Astrocyte of the spinal cord (primary cell): ENCODE data around the gene HOXC5.

Experiments used
- DNase-seq: peaks from one replicate; pipeline ENCODE4 v3.0.0; 2011; ENCODE audit warnings: low read depth, low spot score
- H3K4me3 ChIP-seq: 2 replicates; pipeline ENCODE4 v1.5.1; 2011; ENCODE audit warnings: low read depth, mild to moderate bottlenecking, low read length, moderate library complexity
- CTCF ChIP-seq: IDR thresholded peaks from 2 replicates; pipeline ENCODE4 v1.5.1; 2012; ENCODE audit warnings: low read depth, mild to moderate bottlenecking, low read length, inconsistent platforms
- in situ Hi-C: cut with HindIII; loops from 2 replicates; pipeline ENCODE4 v1.10.0; 2017; ENCODE audit warnings: low sequenced_read_pairs

The HOXC5 gene

GRCh38 chr12:54038284-54038870 is 5.5 kb downstream of the HOXC5 start:
- in situ Hi-C loops = no loop called here
- peak overlapping the region; percentile 8 for H3K4me3 ChIP-seq
- no peak for TF ChIP-seq CTCF
- no peak for DNase-seq

GRCh38 chr12:54038871-54039414 is 6.1 kb downstream of the HOXC5 start:
- peak overlapping the region; percentile 3 for H3K4me3 ChIP-seq
- in situ Hi-C loops = no loop called here

DNA sequence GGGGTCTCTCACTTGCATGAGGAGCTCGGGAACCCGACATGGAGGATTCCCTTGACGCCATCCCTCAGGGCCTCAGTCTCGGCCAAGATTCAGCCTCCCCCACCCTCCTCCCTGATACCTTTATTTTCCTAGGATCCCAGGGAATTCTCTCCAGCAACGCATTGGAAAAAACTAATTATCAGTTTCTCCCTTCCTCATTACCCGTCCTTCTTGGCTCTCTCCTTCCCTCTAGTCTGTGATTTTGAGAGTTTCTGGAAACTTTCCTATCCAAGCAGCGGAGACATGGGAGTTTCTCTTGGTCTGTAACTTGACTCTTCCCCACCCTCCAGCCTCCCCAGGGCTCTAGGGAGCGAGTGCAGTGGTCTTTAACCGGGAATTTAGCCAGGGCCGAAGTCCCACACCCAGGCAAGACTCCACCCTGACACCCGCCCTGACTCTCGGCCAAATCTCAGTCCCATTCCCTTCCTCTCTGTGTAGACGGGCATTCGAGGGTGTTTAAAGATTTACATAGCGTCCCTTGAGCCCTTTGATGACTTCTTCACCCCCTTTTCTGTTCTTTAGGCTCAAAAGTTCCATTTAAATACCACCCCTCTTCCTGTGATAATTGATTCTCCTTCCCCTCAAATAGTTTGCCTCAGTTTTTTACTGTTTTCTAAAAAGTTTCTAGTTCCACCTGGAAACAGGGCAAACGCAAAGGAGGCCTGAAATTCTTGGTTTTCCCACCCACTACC is 6.7 kb downstream of the HOXC5 start:
- peak; percentile 52 for DNase-seq
- in situ Hi-C loops = no loop called here
- no peak for TF ChIP-seq CTCF
- H3K4me3 ChIP-seq = peak overlapping the region; percentile 3

More at GRCh38 chr12:54038871-54039414, 6.1 kb downstream of the HOXC5 start:
- no peak for DNase-seq
- TF ChIP-seq CTCF = no peak

DNA sequence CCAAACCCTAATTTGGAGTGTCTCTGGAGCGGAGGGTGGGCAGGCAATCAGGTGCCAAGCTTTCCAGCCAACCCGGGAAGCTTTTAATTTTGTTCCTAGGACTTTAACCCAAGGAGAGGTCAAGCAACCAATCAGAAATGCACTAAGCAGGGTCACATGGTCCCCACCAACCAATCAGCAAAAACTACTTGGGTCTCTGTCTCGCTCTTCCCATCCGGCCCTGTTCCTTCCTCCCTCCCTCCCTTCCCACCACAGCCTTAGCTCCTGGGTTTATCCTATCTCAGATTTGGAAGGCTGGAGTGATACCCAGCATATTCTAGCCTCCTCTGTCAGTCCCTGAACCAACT is 7.3 kb downstream of the HOXC5 start:
- TF ChIP-seq CTCF = no peak
- H3K4me3 ChIP-seq = no peak overlapping the region
- DNase-seq = no peak
- in situ Hi-C loops = no loop called here

- in situ Hi-C loops = no loop called here
Measured at GRCh38 chr12:54040648-54041047, 7.8 kb downstream of the HOXC5 start.

More at GRCh38 chr12:54040648-54041047, 7.8 kb downstream of the HOXC5 start:
- no peak for DNase-seq
- TF ChIP-seq CTCF = no peak
- no peak overlapping the region for H3K4me3 ChIP-seq
